GM18511 (cell line): ENCODE data around the gene ANKRD39.

Experiments used
- ATAC-seq: cut with Tn5 transposase; IDR thresholded peaks from one replicate; pipeline ENCODE4 v1.9.1; 2021; ENCODE audit warnings: mild to moderate bottlenecking, moderate library complexity; ENCODE audit not compliant: unreplicated experiment

ANKRD39 gene

GRCh38 chr2:96888072-96889011 lies 30.5 kb upstream of the ANKRD39 start:
- ATAC-seq: no peak

- ATAC-seq: no peak
Measured at GRCh38 chr2:96887493-96888012, 29.7 kb upstream of the ANKRD39 start.

- no peak for ATAC-seq
Measured at GRCh38 chr2:96885432-96886347, 27.9 kb upstream of the ANKRD39 start.

GRCh38 chr2:96884299-96885094 lies 26.7 kb upstream of the ANKRD39 start:
- no peak for ATAC-seq

- ATAC-seq: no peak
Measured at GRCh38 chr2:96883306-96883705, 25.5 kb upstream of the ANKRD39 start.

GRCh38 chr2:96882906-96883305 lies 25.1 kb upstream of the ANKRD39 start:
- no peak for ATAC-seq

GRCh38 chr2:96882230-96882629 lies 24.4 kb upstream of the ANKRD39 start:
- ATAC-seq: no peak

- no peak for ATAC-seq
Measured at GRCh38 chr2:96881349-96882195, 23.8 kb upstream of the ANKRD39 start.

- ATAC-seq: no peak
Measured at GRCh38 chr2:96880891-96881273, 23.1 kb upstream of the ANKRD39 start.

GRCh38 chr2:96879545-96880040 lies 21.8 kb upstream of the ANKRD39 start:
- no peak for ATAC-seq

- no peak for ATAC-seq
Measured at GRCh38 chr2:96878796-96879544, 21.2 kb upstream of the ANKRD39 start.

- ATAC-seq: no peak
Measured at GRCh38 chr2:96878171-96878570, 20.4 kb upstream of the ANKRD39 start.

- no peak for ATAC-seq
Measured at GRCh38 chr2:96877631-96878092, 19.8 kb upstream of the ANKRD39 start.

GRCh38 chr2:96877042-96877451 lies 19.2 kb upstream of the ANKRD39 start:
- no peak for ATAC-seq

- ATAC-seq: no peak
Measured at GRCh38 chr2:96876269-96877041, 18.6 kb upstream of the ANKRD39 start.

- ATAC-seq: no peak
Measured at GRCh38 chr2:96875498-96876268, 17.9 kb upstream of the ANKRD39 start.

GRCh38 chr2:96874198-96874831 lies 16.5 kb upstream of the ANKRD39 start:
- peak; percentile 63 for ATAC-seq
